ENCODE data around the gene ADGRF5.
A peak's percentile ranks its signal among the peaks of the same experiment; 100 is the strongest.

Gene ADGRF5

GRCh38 chr6:46931416-46931815 is 9.7 kb upstream of the ADGRF5 start:
- DNase-seq: no peak

GRCh38 chr6:46930331-46930730 is 8.6 kb upstream of the ADGRF5 start:
- no peak for DNase-seq

- no peak for DNase-seq
Observed at GRCh38 chr6:46927066-46927465, 5.3 kb upstream of the ADGRF5 start.

- no peak for DNase-seq
Observed at GRCh38 chr6:46926481-46926880, 4.7 kb upstream of the ADGRF5 start.

- DNase-seq: no peak
Observed at GRCh38 chr6:46925563-46926253, 4.0 kb upstream of the ADGRF5 start.

GRCh38 chr6:46923476-46923875 is 1.7 kb upstream of the ADGRF5 start:
- no peak for DNase-seq

GRCh38 chr6:46921059-46921458 is 679 bp downstream of the ADGRF5 start:
- DNase-seq: no peak

GRCh38 chr6:46918806-46919205 is 2.9 kb downstream of the ADGRF5 start:
- no peak for DNase-seq

GRCh38 chr6:46917002-46917545 is 4.7 kb downstream of the ADGRF5 start:
- DNase-seq: no peak

GRCh38 chr6:46915866-46916265 is 5.9 kb downstream of the ADGRF5 start:
- no peak for DNase-seq

GRCh38 chr6:46915380-46915779 is 6.4 kb downstream of the ADGRF5 start:
- DNase-seq: no peak

- peak; percentile 11 for DNase-seq
Observed at GRCh38 chr6:46914279-46914810, 7.4 kb downstream of the ADGRF5 start.

- no peak for DNase-seq
Observed at GRCh38 chr6:46909371-46909770, 12.4 kb downstream of the ADGRF5 start.

- no peak for DNase-seq
Observed at GRCh38 chr6:46906776-46907175, 15.0 kb downstream of the ADGRF5 start.

GRCh38 chr6:46904117-46904516 is 17.6 kb downstream of the ADGRF5 start:
- DNase-seq: no peak

- no peak for DNase-seq
Observed at GRCh38 chr6:46903175-46903574, 18.6 kb downstream of the ADGRF5 start.

- DNase-seq: no peak
Observed at GRCh38 chr6:46901882-46902314, 19.8 kb downstream of the ADGRF5 start.

GRCh38 chr6:46900266-46900665 is 21.5 kb downstream of the ADGRF5 start:
- no peak for DNase-seq

GRCh38 chr6:46899659-46900058 is 22.1 kb downstream of the ADGRF5 start:
- no peak for DNase-seq

GRCh38 chr6:46898006-46898405 is 23.7 kb downstream of the ADGRF5 start:
- DNase-seq: no peak

GRCh38 chr6:46896871-46897270 is 24.9 kb downstream of the ADGRF5 start:
- DNase-seq: no peak

GRCh38 chr6:46895930-46896329 is 25.8 kb downstream of the ADGRF5 start:
- DNase-seq: no peak

GRCh38 chr6:46894433-46894832 is 27.3 kb downstream of the ADGRF5 start:
- no peak for DNase-seq

GRCh38 chr6:46893648-46894047 is 28.1 kb downstream of the ADGRF5 start:
- DNase-seq: no peak
